OCI-LY7 (cell line): ENCODE results near the gene RBM39. TPM values are rescaled to one million over a fixed set of nuclear protein-coding genes. Genes with fewer than 3 reads are reported as not detected.
"Not testable (repeated sequence)": the region's sequence is repeated elsewhere in the genome, so short reads cannot be mapped to it uniquely, and the experiment has no call there.

Experiments
- BruUV-seq: library from RNA; stranded (reverse); fragments of 400-500 nt; replicated peaks from 2 replicates; lab custom pipeline; 2021; lab: Mats Ljungman, UMichigan
- CTCF ChIA-PET: fragments of 300-600 bp; sonication (Branson Sonifier 250); formaldehyde crosslinking; loops from one replicate; lab custom pipeline; 2022; ENCODE audit warnings: antibody characterized with exemption; ENCODE audit not compliant: unreplicated experiment; lab: Charles Lee
- POLR2A ChIA-PET: fragments of 300-600 bp; sonication (Branson Sonifier 250); formaldehyde crosslinking; loops from one replicate; lab custom pipeline; 2022; ENCODE audit warnings: antibody characterized with exemption; lab: Charles Lee
- DNase-seq: peaks from one replicate; pipeline ENCODE4 v3.0.0-alpha.2; 2015; ENCODE audit warnings: low spot score
- H2AFZ ChIP-seq: fragments of 200-600 bp; sonication (generic), shearing (Covaris generic); 2 replicates; pipeline ENCODE4 v1.6.1; 2014; ENCODE audit warnings: mild to moderate bottlenecking, antibody characterized with exemption, low read length, moderate library complexity
- H3K27ac ChIP-seq: fragments of 200-600 bp; sonication (generic); 2 replicates; pipeline ENCODE4 v1.5.1; 2014; ENCODE audit warnings: mixed run types, low read depth, mild to moderate bottlenecking, moderate library complexity, low read length, inconsistent platforms; ENCODE audit not compliant: poor library complexity, severe bottlenecking
- H3K36me3 ChIP-seq: fragments of 200-600 bp; sonication (generic); 2 replicates; pipeline ENCODE4 v1.6.1; 2014; ENCODE audit warnings: mild to moderate bottlenecking, antibody characterized with exemption, low read length, moderate library complexity, mixed read lengths; ENCODE audit not compliant: insufficient read depth
- H3K4me1 ChIP-seq: fragments of 200-600 bp; sonication (generic); 2 replicates; pipeline ENCODE4 v1.5.1; 2014; ENCODE audit warnings: mild to moderate bottlenecking, low read length; ENCODE audit not compliant: insufficient read depth, poor library complexity, severe bottlenecking
- H3K4me2 ChIP-seq: fragments of 200-600 bp; sonication (generic); 2 replicates; pipeline ENCODE4 v1.6.1; 2014; ENCODE audit warnings: mild to moderate bottlenecking, low read length
- H3K4me3 ChIP-seq: fragments of 200-600 bp; sonication (generic); 2 replicates; pipeline ENCODE4 v1.5.1; 2014; ENCODE audit warnings: mild to moderate bottlenecking, low read depth, low read length; ENCODE audit not compliant: poor library complexity, severe bottlenecking
- H3K79me2 ChIP-seq: fragments of 200-600 bp; sonication (generic); 2 replicates; pipeline ENCODE4 v1.6.1; 2016; ENCODE audit warnings: low read depth, mild to moderate bottlenecking, low read length, moderate library complexity, mixed read lengths; ENCODE audit not compliant: insufficient read depth
- H3K9me2 ChIP-seq: fragments of 200-600 bp; sonication (generic); 2 replicates; pipeline ENCODE4 v1.6.1; 2016; ENCODE audit warnings: mild to moderate bottlenecking, low read length, mixed read lengths; ENCODE audit not compliant: insufficient read depth
- H3K9me3 ChIP-seq: fragments of 200-600 bp; sonication (generic); 2 replicates; pipeline ENCODE4 v1.6.1; 2014; ENCODE audit warnings: mild to moderate bottlenecking, mixed run types, low read length, mixed read lengths
- H4K20me1 ChIP-seq: fragments of 200-600 bp; sonication (generic); 2 replicates; pipeline ENCODE4 v1.6.1; 2014; ENCODE audit warnings: mild to moderate bottlenecking, antibody characterized with exemption, low read length, moderate library complexity, mixed read lengths; ENCODE audit not compliant: insufficient read depth
- EZH2phosphoT487 ChIP-seq: fragments of 200-600 bp; sonication (generic); IDR thresholded peaks from 2 replicates; pipeline ENCODE4 v1.6.1; 2018; ENCODE audit warnings: low read depth, borderline replicate concordance, mild to moderate bottlenecking, mixed run types, antibody characterized with exemption, low read length, moderate library complexity, mixed read lengths
- intact Hi-C: fragments of 100-400 bp; cut with micrococcal nuclease; formaldehyde crosslinking; loops from one replicate; pipeline ENCODE4 v1.10.0; 2022; ENCODE audit not compliant: unreplicated experiment
- total RNA-seq, 2 experiments: library from RNA; depleted of rRNA in 1 of 2; stranded (reverse); fragments of >200 nt in 1 of 2; shearing (Covaris generic) in 1 of 2; gene quantifications; 2 replicates each; pipeline ENCODE4 v1.2.3, GENCODE V29; 2014 to 2022
- TF ChIP-seq, protein P1 (sequence below): fragments of 200-600 bp; sonication (generic); conservative IDR thresholded peaks from 2 replicates; pipeline ENCODE4 v1.5.1; 2014; ENCODE audit warnings: mild to moderate bottlenecking, antibody characterized with exemption, low read length, moderate library complexity, mixed read lengths

The RBM39 gene
- total RNA-seq, 2 experiments from 2014 or later, result 346 to 431 TPM

DNA sequence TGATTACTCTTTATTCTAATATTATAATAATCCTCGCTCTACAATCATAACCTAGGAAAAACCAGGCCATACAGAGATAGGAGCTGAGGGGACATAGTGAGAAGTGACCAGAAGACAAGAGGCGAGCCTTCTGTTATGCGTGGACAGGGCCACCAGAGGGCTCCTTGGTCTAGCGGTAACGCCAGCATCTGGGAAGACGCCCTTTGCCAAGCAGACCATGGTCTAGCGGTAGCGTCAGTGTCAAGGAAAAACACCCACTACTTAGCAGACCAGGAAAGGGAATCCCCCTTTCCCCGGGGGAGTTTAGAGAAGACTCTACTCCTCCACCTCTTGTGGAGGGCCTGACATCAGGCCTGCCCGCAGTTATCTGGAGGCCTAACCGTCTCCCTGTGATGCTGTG is 55.2 kb downstream of the RBM39 start:
- intact Hi-C loops, H3K9me2 ChIP-seq, H3K4me1 ChIP-seq, H3K4me2 ChIP-seq, H4K20me1 ChIP-seq, H2AFZ ChIP-seq, H3K9me3 ChIP-seq, H3K79me2 ChIP-seq, H3K4me3 ChIP-seq, CTCF ChIA-PET, H3K27ac ChIP-seq, POLR2A ChIA-PET, BruUV-seq: not testable (repeated sequence)
- peak; percentile 19 for DNase-seq
- TF ChIP-seq, protein P1, sequence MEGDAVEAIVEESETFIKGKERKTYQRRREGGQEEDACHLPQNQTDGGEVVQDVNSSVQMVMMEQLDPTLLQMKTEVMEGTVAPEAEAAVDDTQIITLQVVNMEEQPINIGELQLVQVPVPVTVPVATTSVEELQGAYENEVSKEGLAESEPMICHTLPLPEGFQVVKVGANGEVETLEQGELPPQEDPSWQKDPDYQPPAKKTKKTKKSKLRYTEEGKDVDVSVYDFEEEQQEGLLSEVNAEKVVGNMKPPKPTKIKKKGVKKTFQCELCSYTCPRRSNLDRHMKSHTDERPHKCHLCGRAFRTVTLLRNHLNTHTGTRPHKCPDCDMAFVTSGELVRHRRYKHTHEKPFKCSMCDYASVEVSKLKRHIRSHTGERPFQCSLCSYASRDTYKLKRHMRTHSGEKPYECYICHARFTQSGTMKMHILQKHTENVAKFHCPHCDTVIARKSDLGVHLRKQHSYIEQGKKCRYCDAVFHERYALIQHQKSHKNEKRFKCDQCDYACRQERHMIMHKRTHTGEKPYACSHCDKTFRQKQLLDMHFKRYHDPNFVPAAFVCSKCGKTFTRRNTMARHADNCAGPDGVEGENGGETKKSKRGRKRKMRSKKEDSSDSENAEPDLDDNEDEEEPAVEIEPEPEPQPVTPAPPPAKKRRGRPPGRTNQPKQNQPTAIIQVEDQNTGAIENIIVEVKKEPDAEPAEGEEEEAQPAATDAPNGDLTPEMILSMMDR, result peak; percentile 33; the same call in 1 of the 2 replicates
- H3K36me3 ChIP-seq, result peaks cover 35% of the 10 kb centered on the region

DNA sequence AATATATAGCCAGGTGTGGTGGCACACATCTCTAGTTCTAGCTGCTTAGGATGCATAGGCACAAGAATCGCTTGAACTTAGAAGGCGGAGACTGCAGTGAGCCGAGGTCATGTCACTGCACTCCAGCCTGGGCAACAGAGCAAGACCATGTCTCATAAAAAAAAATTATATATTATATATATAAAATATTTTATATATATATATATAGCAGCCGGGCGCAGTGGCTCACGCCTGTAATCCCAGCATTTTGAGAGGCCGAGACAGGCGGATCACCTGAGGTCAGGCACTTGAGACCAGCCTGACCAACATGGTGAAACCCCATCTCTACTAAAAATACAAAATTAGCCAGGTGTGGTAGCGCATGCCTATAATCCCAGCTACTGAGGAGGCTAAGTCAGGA is 56.7 kb downstream of the RBM39 start:
- H3K79me2 ChIP-seq, H3K4me1 ChIP-seq, H3K9me2 ChIP-seq, intact Hi-C loops, H3K27ac ChIP-seq, H3K4me3 ChIP-seq, H4K20me1 ChIP-seq, DNase-seq, CTCF ChIA-PET, H3K9me3 ChIP-seq, BruUV-seq, H3K4me2 ChIP-seq, H2AFZ ChIP-seq: not testable (repeated sequence)
- POLR2A ChIA-PET, result interaction anchor here (0.6 to 1.2 kb wide), 2 partner anchors 9 to 57 kb away, joined by 3 to 4 read pairs; partner anchors contain the start of gene RBM39
- H3K36me3 ChIP-seq, result peaks cover 33% of the 10 kb centered on the region

DNA sequence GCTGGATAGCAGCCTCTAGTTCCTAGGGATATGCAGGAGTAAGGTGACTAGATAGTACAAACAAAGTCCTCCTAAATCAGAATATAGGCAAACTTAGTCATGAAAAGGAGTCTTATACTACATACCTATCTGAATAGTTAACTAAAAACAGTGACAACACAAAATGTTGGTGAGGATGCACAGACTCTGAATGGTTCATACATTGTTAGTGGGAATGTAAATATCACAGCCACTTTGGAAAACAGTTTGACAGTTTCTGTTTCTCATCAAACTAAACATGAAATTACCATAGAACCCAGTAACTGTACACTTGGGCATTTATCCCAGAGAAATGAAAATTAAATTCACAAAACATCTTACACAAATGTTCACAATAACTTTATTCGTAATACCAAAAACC is 60.1 kb downstream of the RBM39 start:
- ChIA-PET POLR2A (interaction anchor here (0.7 kb wide), 1 partner anchor 90 kb away, joined by 4 read pairs; the partner anchor contains the start of gene PHF20), CTCF (no interaction called here)
- Histone ChIP-seq H3K27ac (no peak overlapping the region), H4K20me1 (no peaks in the 10 kb centered on the region), H3K4me2 (no peak overlapping the region), H3K36me3 (peaks cover 11% of the 10 kb centered on the region), H2AFZ (no peak overlapping the region), H3K9me2 (no peaks in the 10 kb centered on the region), H3K4me1 (peaks cover 13% of the 10 kb centered on the region), H3K9me3 (no peaks in the 10 kb centered on the region), H3K79me2 (no peaks in the 10 kb centered on the region), H3K4me3 (no peak overlapping the region)
- BruUV-seq, result no TSS peak
- no peak for DNase-seq
- intact Hi-C loops, result no loop called here
- TF ChIP-seq EZH2phosphoT487, result no peak
- TF ChIP-seq, protein P1, result no peak
